Mesendoderm (in vitro differentiated cells): ENCODE measurements around the gene EPB41L2.

Experiments used
- DNase-seq: peaks from one replicate; pipeline ENCODE4 v3.0.0; 2013
- H2AK5ac ChIP-seq: 2 replicates; pipeline ENCODE4 v1.6.1; 2013; ENCODE audit warnings: low read length, inconsistent platforms
- H2BK120ac ChIP-seq: 2 replicates; pipeline ENCODE4 v1.6.1; 2013; ENCODE audit warnings: low read depth, mild to moderate bottlenecking, low read length, moderate library complexity, mixed read lengths
- H2BK15ac ChIP-seq: replicated peaks from 2 replicates; pipeline ENCODE4 v1.6.1; 2013; ENCODE audit warnings: low read depth, mild to moderate bottlenecking, moderate library complexity
- H2BK5ac ChIP-seq: 2 replicates; pipeline ENCODE4 v1.6.1; 2013; ENCODE audit warnings: low read length, inconsistent platforms
- H3K18ac ChIP-seq: 2 replicates; pipeline ENCODE4 v1.6.1; 2013; ENCODE audit warnings: mild to moderate bottlenecking, low read length, mixed read lengths
- H3K23ac ChIP-seq: one replicate; pipeline ENCODE4 v1.6.1; 2013; ENCODE audit warnings: low read length
- H3K27ac ChIP-seq: 2 replicates; pipeline ENCODE4 v1.5.1; 2013; ENCODE audit warnings: low read depth, mild to moderate bottlenecking, inconsistent platforms, low read length, moderate library complexity
- H3K27me3 ChIP-seq: 2 replicates; pipeline ENCODE4 v1.6.1; 2013; ENCODE audit warnings: low read length, control low read depth, mild to moderate bottlenecking, inconsistent platforms; ENCODE audit not compliant: insufficient read depth, poor library complexity
- H3K36me3 ChIP-seq: 2 replicates; pipeline ENCODE4 v1.6.1; 2013; ENCODE audit warnings: low read length, inconsistent platforms; ENCODE audit not compliant: control insufficient read depth, insufficient read depth
- H3K4ac ChIP-seq: one replicate; pipeline ENCODE4 v1.6.1; 2013; ENCODE audit warnings: low read depth, mild to moderate bottlenecking, low read length, moderate library complexity
- H3K4me1 ChIP-seq: 2 replicates; pipeline ENCODE4 v1.6.1; 2013; ENCODE audit warnings: low read depth, low read length, inconsistent platforms; ENCODE audit not compliant: control insufficient read depth
- H3K4me2 ChIP-seq: 2 replicates; pipeline ENCODE4 v1.6.1; 2013; ENCODE audit warnings: low read length
- H3K4me3 ChIP-seq: 2 replicates; pipeline ENCODE4 v1.5.1; 2013; ENCODE audit warnings: mild to moderate bottlenecking, low read length
- H3K56ac ChIP-seq: one replicate; pipeline ENCODE4 v1.6.1; 2013; ENCODE audit warnings: low read length
- H3K79me1 ChIP-seq: 2 replicates; pipeline ENCODE4 v1.6.1; 2013; ENCODE audit warnings: low read length, inconsistent platforms
- H3K79me2 ChIP-seq: 2 replicates; pipeline ENCODE4 v1.6.1; 2013; ENCODE audit warnings: mild to moderate bottlenecking, low read length; ENCODE audit not compliant: control insufficient read depth, insufficient read depth
- H3K9ac ChIP-seq: 2 replicates; pipeline ENCODE4 v1.6.1; 2013; ENCODE audit warnings: low read length, inconsistent platforms
- H4K5ac ChIP-seq: one replicate; pipeline ENCODE4 v1.6.1; 2013; ENCODE audit warnings: low read length
- H4K8ac ChIP-seq: one replicate; pipeline ENCODE4 v1.6.1; 2013; ENCODE audit warnings: low read depth, mild to moderate bottlenecking, control low read depth, low read length, moderate library complexity
- WGBS: extraction: QIAGEN DNeasy Blood & Tissue Kit; methylation state at CpG from one replicate; pipeline ENCODE4 v1.1.7; 2013; ENCODE audit warnings: low lambda C conversion rate, missing lambda C conversion rate; ENCODE audit not compliant: insufficient coverage; ENCODE audit errors: extremely low coverage; 5-methylcytosine and 5-hydroxymethylcytosine counted together

EPB41L2 gene

DNA sequence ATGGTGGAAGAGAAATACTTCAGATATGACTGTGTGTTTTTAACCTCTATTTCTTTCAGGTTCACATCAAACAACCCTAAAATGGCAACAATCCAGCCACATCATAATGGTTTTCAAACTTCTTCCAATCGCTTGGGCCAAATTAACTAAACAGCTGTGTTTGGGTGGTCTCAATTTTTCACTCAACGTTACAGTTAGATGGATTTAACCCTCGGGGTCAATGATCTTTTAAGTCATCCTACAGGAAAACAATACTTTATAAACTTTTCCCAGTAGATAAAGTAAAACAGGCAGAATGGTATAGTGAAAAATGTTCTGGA is 60.4 kb downstream of the EPB41L2 start:
- H3K4me3 ChIP-seq: no peak overlapping the region
- H3K79me2 ChIP-seq: peaks cover 23% of the 10 kb centered on the region
- H4K8ac ChIP-seq: no peak overlapping the region
- no peak overlapping the region for H2AK5ac ChIP-seq
- no peaks in the 10 kb centered on the region for H3K36me3 ChIP-seq
- no CpG with 5 or more reads among the region's 3 CpGs for WGBS
- no peaks in the 10 kb centered on the region for H3K27me3 ChIP-seq
- no peak for DNase-seq
- no peak overlapping the region for H3K4ac ChIP-seq
- peaks cover 20% of the 10 kb centered on the region for H3K4me1 ChIP-seq
- no peak overlapping the region for H3K4me2 ChIP-seq
- no peak overlapping the region for H2BK15ac ChIP-seq
- H3K27ac ChIP-seq: no peak overlapping the region
- H2BK120ac ChIP-seq: no peak overlapping the region
- no peak overlapping the region for H3K23ac ChIP-seq
- no peak overlapping the region for H3K56ac ChIP-seq
- no peak overlapping the region for H3K18ac ChIP-seq
- H4K5ac ChIP-seq: no peak overlapping the region
- H2BK5ac ChIP-seq: no peak overlapping the region
- no peak overlapping the region for H3K9ac ChIP-seq
- H3K79me1 ChIP-seq: peaks cover 19% of the 10 kb centered on the region

DNA sequence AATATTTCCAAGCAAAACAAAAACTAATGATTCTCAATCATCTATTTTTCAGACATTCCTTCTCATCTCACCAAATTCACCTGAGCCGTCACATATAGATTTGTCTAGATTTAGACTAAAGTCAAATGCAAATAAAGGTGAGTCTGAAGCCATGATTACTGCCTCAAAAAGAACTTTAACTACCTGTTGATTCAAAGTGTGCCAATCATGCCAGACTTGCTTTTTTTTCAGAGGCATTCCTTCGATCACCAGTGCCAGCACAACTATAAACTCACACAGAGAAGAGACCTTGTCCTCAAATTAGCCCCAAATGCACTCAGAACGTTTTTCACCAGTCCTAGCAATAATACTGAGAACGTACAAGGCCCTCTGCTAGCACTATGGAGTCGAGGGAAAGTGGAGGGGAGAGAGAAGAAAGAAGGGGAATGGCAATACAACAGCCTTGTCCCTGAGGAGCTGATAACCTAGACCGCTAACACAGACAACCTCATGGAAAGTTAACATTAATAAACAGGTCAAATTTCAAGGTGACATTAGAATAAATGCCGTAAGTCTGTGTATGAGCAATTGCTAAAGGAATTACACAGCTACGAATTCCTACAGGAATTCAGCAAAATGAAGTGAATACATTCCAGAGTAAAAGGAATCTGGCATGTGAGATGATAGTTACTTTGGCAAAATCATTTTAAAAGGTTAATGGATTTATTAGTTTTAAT is 60.9 kb downstream of the EPB41L2 start:
- no peak overlapping the region for H3K4ac ChIP-seq
- H3K79me2 ChIP-seq: peaks cover 22% of the 10 kb centered on the region
- peak; percentile 35 for DNase-seq
- H3K56ac ChIP-seq: peak overlapping the region; percentile 46
- H3K23ac ChIP-seq: no peak overlapping the region
- H3K4me1 ChIP-seq: peaks cover 20% of the 10 kb centered on the region
- no peak overlapping the region for H3K4me2 ChIP-seq
- H4K8ac ChIP-seq: peak overlapping the region; percentile 70
- H3K18ac ChIP-seq: no peak overlapping the region
- H3K27me3 ChIP-seq: no peaks in the 10 kb centered on the region
- WGBS: no CpG with 5 or more reads among the region's 8 CpGs
- no peak overlapping the region for H2BK15ac ChIP-seq
- H4K5ac ChIP-seq: no peak overlapping the region
- peaks cover 19% of the 10 kb centered on the region for H3K79me1 ChIP-seq
- no peak overlapping the region for H2BK5ac ChIP-seq
- no peak overlapping the region for H2AK5ac ChIP-seq
- no peak overlapping the region for H3K4me3 ChIP-seq
- H3K36me3 ChIP-seq: no peaks in the 10 kb centered on the region
- no peak overlapping the region for H2BK120ac ChIP-seq
- H3K27ac ChIP-seq: no peak overlapping the region
- H3K9ac ChIP-seq: no peak overlapping the region

DNA sequence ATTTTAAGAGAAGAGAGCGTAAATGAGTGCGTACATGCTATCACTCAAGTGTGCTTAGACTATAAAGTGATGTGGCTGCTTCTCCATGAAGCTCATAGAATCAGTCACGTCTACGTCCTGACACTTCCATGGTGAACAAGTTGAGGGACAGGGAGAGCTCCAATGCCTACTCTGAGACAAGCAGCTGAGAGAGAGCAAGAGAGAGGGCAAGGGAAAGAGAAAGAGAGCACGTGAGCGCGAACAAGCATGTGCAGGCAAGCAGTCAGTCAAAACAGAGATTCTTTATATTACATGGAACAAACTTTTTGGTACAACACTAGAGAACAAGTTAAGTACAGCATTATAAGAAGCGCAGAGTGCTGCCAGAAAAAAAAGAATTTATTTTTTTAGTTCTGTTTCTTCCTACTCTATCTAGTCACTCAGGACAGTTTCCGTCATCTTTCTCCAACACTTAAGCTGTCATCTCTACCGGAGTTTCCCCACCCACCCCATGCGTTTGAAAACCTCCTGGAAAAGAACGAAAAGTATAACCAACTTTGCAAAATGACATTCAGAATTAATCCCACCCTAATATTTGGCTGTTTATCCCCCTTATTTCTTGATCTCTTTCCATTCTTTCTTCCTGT is 61.8 kb downstream of the EPB41L2 start:
- H3K4ac ChIP-seq: no peak overlapping the region
- H3K9ac ChIP-seq: no peak overlapping the region
- no peak overlapping the region for H4K8ac ChIP-seq
- no peak overlapping the region for H3K27ac ChIP-seq
- H2BK15ac ChIP-seq: no peak overlapping the region
- no peak overlapping the region for H4K5ac ChIP-seq
- no peak overlapping the region for H2BK5ac ChIP-seq
- H3K4me1 ChIP-seq: peaks cover 20% of the 10 kb centered on the region
- H3K18ac ChIP-seq: no peak overlapping the region
- H2AK5ac ChIP-seq: peak overlapping the region; percentile 65
- H3K79me2 ChIP-seq: peaks cover 18% of the 10 kb centered on the region
- H3K4me3 ChIP-seq: no peak overlapping the region
- no CpG with 5 or more reads among the region's 12 CpGs for WGBS
- H3K4me2 ChIP-seq: no peak overlapping the region
- H3K23ac ChIP-seq: peak overlapping the region; percentile 52
- DNase-seq: no peak
- H3K27me3 ChIP-seq: no peaks in the 10 kb centered on the region
- no peaks in the 10 kb centered on the region for H3K36me3 ChIP-seq
- peaks cover 15% of the 10 kb centered on the region for H3K79me1 ChIP-seq
- no peak overlapping the region for H3K56ac ChIP-seq
- H2BK120ac ChIP-seq: no peak overlapping the region

DNA sequence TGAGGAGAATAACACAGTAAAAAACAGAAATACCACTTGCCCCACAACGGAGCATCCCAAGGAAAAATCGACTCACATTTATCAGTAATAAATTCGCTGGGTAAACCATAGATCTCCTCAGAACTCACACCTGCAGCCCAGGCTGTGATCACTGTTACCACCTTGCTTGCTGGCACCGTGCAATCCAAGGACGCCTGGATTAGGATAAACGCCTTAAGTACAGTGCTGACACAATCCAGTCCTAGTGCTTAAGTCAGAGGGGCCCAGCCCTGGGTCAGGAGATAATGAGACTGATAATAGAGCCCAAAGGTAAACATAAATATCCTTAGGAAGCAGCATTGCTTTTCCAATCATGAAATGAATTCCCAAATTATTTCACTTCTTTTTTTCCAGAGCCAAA is 62.5 kb downstream of the EPB41L2 start:
- no peak overlapping the region for H3K18ac ChIP-seq
- no peak overlapping the region for H3K4me2 ChIP-seq
- no peak overlapping the region for H3K27ac ChIP-seq
- DNase-seq: peak; percentile 38
- no peak overlapping the region for H2BK5ac ChIP-seq
- peaks cover 22% of the 10 kb centered on the region for H3K4me1 ChIP-seq
- no peak overlapping the region for H3K4me3 ChIP-seq
- H4K5ac ChIP-seq: no peak overlapping the region
- no peak overlapping the region for H4K8ac ChIP-seq
- H3K36me3 ChIP-seq: no peaks in the 10 kb centered on the region
- no peak overlapping the region for H3K4ac ChIP-seq
- H2AK5ac ChIP-seq: no peak overlapping the region
- no peak overlapping the region for H2BK120ac ChIP-seq
- H3K23ac ChIP-seq: no peak overlapping the region
- H3K9ac ChIP-seq: no peak overlapping the region
- peaks cover 20% of the 10 kb centered on the region for H3K79me2 ChIP-seq
- WGBS: no CpG with 5 or more reads among the region's 6 CpGs
- H3K79me1 ChIP-seq: peaks cover 17% of the 10 kb centered on the region
- no peak overlapping the region for H2BK15ac ChIP-seq
- no peak overlapping the region for H3K56ac ChIP-seq
- no peaks in the 10 kb centered on the region for H3K27me3 ChIP-seq

DNA sequence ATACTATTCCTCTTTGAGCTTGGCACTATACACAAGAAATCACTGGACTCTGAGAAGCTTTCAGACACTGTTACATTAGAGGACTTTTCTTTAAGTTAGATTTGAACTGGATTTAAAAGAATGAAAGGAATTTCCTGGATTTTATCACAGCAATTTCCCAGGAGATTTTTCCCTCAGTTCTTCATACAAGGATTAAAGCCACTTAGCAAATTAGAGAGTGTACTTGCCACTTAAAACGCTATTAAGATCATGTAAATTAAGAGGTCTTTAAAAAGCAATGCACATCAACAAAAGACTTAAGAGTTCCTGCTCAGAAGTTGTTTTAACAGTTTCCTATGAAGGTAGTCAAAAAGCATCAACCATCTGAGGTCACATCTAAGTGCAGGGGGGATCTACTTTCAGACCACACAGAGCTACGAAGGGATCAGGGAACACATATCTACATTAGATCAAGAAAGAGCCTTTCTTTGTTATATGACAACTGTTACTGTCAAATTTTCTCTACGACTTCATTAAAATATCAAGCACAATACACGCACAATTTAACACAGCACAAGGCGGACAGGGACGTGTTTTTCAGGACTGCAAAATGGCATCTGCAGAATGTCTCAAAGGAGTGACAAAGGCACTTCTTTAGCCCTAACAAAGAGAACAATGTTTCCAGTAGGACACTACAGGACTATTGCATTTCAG is 65.8 kb downstream of the EPB41L2 start:
- Histone ChIP-seq H2BK15ac (no peak overlapping the region), H3K36me3 (no peaks in the 10 kb centered on the region), H4K5ac (no peak overlapping the region), H3K56ac (peak overlapping the region; percentile 38), H3K27me3 (no peaks in the 10 kb centered on the region), H3K23ac (no peak overlapping the region), H2AK5ac (no peak overlapping the region), H2BK5ac (peak overlapping the region; percentile 1), H3K9ac (peak overlapping the region; percentile 14), H3K4ac (peak overlapping the region; percentile 12), H3K79me2 (peaks cover 20% of the 10 kb centered on the region), H3K4me1 (peaks cover 25% of the 10 kb centered on the region), H2BK120ac (no peak overlapping the region), H4K8ac (no peak overlapping the region), H3K18ac (peak overlapping the region; percentile 1), H3K4me3 (no peak overlapping the region), H3K4me2 (no peak overlapping the region), H3K79me1 (peaks cover 17% of the 10 kb centered on the region), H3K27ac (peak overlapping the region; percentile 8)
- DNase-seq: peak; percentile 60
- WGBS: no CpG with 5 or more reads among the region's 6 CpGs
